Upper lobe of right lung (tissue), 1 donor: ENCODE results near the gene MAGI2. TPM values are rescaled to one million over a fixed set of nuclear protein-coding genes. Genes with fewer than 3 reads are reported as not detected.

ENCODE experiments used
- ATAC-seq: fragments of 200-7000 bp; cut with Tn5 transposase; one replicate; pipeline ENCODE4 v1.9.1; 2020; ENCODE audit warnings: mild to moderate bottlenecking, moderate library complexity
- DNase-seq: peaks from one replicate; pipeline ENCODE4 v3.0.0-alpha.2; 2020
- H3K27ac ChIP-seq: fragments of 200-600 bp; one replicate; pipeline ENCODE4 v1.8.0; 2022
- H3K27me3 ChIP-seq: fragments of 200-600 bp; one replicate; pipeline ENCODE4 v1.8.0; 2022; ENCODE audit warnings: mild to moderate bottlenecking
- H3K36me3 ChIP-seq: fragments of 200-600 bp; one replicate; pipeline ENCODE4 v1.8.0; 2022
- H3K4me1 ChIP-seq: fragments of 200-600 bp; one replicate; pipeline ENCODE4 v1.8.0; 2022
- H3K4me3 ChIP-seq: fragments of 200-600 bp; one replicate; pipeline ENCODE4 v1.8.0; 2022; ENCODE audit warnings: mild to moderate bottlenecking
- H3K9me3 ChIP-seq: fragments of 200-600 bp; one replicate; pipeline ENCODE4 v1.8.0; 2022
- intact Hi-C: fragments of 100-400 bp; cut with DNase I; formaldehyde crosslinking; loops from one replicate; pipeline ENCODE4 v1.11.0; 2022
- total RNA-seq: library from RNA; stranded (reverse); fragmentation: NEBNext Ultra II Directional; extraction: Animal tissue kit (Norgen Biotek cat#: 25700); gene quantifications from one replicate; pipeline ENCODE4 v1.2.1, GENCODE V29; 2021
- TF ChIP-seq, protein P1 (sequence below): fragments of 200-600 bp; IDR thresholded peaks from one replicate; pipeline ENCODE4 v1.8.0; 2022; ENCODE audit warnings: antibody characterized with exemption
- donor health status: DM: no; HTN: yes; CAD: no; lungs with severe emphysema.

The MAGI2 gene
- total RNA-seq, 1 donor from 2014 or later, result 12.8 TPM

DNA sequence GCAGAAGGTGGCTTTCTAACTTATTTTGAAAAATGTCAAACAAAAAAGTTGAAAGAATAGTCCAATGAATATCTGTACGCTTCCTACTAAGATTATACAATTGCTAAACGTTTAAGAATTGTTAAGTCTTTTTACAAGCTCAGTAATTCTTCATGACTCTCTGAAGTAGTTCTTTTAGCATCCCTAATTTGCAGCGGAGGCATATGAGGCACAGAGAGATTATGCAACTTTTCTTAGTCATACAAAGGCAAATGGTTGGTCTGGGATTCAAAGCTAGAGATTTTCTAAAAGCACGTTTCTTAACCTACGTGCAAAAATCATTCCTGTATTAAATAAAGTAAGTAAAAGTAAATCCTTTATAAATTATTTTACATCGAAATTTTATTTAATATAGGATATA, 254.2 kb downstream of the MAGI2 start:
- H3K27me3 ChIP-seq, result no peaks in the 10 kb centered on the region
- H3K4me1 ChIP-seq, result no peaks in the 10 kb centered on the region
- TF ChIP-seq, protein P1, sequence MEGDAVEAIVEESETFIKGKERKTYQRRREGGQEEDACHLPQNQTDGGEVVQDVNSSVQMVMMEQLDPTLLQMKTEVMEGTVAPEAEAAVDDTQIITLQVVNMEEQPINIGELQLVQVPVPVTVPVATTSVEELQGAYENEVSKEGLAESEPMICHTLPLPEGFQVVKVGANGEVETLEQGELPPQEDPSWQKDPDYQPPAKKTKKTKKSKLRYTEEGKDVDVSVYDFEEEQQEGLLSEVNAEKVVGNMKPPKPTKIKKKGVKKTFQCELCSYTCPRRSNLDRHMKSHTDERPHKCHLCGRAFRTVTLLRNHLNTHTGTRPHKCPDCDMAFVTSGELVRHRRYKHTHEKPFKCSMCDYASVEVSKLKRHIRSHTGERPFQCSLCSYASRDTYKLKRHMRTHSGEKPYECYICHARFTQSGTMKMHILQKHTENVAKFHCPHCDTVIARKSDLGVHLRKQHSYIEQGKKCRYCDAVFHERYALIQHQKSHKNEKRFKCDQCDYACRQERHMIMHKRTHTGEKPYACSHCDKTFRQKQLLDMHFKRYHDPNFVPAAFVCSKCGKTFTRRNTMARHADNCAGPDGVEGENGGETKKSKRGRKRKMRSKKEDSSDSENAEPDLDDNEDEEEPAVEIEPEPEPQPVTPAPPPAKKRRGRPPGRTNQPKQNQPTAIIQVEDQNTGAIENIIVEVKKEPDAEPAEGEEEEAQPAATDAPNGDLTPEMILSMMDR, result no peak
- intact Hi-C loops, result no loop called here
- H3K9me3 ChIP-seq, result no peaks in the 10 kb centered on the region
- no peak overlapping the region for H3K27ac ChIP-seq
- no peak overlapping the region for H3K4me3 ChIP-seq
- DNase-seq (no peak), ATAC-seq (no peak)
- H3K36me3 ChIP-seq, result no peaks in the 10 kb centered on the region

DNA sequence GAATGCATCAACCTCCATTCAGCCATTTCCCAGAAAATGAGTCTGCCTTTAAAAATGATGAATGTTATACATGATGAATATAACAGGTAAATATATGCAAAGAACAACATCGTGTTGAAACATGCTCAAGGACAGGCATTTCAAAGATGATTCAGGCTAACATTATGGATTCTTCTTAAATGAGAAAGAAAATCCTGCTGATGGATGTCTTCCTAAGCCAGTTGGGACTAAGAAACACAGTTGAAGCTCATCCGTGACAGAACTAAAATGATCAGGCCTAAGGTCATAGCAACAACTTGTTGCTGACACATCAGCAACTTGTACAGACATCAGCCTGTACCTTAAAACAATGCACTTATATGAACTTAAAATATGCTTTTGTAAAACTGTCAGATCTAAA, 267.9 kb downstream of the MAGI2 start:
- H3K4me1 ChIP-seq, result no peaks in the 10 kb centered on the region
- H3K4me3 ChIP-seq, result no peak overlapping the region
- H3K36me3 ChIP-seq, result no peaks in the 10 kb centered on the region
- H3K27ac ChIP-seq, result no peak overlapping the region
- DNase-seq, result no peak
- no peaks in the 10 kb centered on the region for H3K27me3 ChIP-seq
- H3K9me3 ChIP-seq, result no peaks in the 10 kb centered on the region
- TF ChIP-seq, protein P1, result no peak
- intact Hi-C loops, result no loop called here
- no peak for ATAC-seq

DNA sequence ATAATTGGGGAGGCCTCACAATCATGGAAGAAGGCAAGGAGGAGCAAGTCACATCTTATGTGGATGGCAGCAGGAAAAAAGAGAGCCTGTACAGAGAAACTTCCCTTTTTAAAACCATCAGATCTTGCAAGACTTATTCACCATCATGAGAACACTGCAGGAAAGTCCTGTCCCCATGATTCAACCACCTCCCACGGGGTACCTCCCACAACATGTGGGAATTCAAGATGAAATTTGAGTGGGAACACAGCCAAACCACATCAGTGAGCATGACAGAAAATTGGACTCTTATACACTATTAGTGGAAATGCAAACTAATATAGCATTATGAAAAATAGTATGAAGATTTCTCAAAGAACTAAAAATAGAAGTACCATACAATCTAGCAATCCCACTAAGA, 271.2 kb downstream of the MAGI2 start:
- H3K36me3 ChIP-seq, result no peaks in the 10 kb centered on the region
- DNase-seq, result no peak
- H3K9me3 ChIP-seq, result no peaks in the 10 kb centered on the region
- H3K27ac ChIP-seq, result no peak overlapping the region
- intact Hi-C loops, result no loop called here
- TF ChIP-seq, protein P1, result no peak
- no peaks in the 10 kb centered on the region for H3K27me3 ChIP-seq
- ATAC-seq, result no peak
- H3K4me3 ChIP-seq, result no peak overlapping the region
- H3K4me1 ChIP-seq, result no peaks in the 10 kb centered on the region

DNA sequence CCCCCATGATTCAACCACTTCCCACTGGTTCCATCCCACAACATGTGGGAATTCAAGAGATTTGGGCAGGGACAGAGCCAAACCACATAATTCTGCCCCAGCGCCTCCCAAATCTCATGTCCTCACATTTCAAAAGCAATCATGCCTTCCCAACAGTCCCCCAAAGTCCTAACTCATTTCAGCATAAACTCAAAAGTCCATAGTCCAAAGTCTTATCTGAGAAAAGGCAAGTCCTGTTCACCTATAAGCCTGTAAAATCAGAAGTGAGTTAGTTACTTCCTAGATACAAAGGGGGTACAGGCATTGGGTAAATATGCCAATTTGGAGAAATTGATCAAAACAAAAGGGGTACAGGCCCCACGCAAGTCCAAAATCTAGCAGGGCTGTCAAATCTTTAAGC, 272.9 kb downstream of the MAGI2 start:
- ATAC-seq, result no peak
- no peaks in the 10 kb centered on the region for H3K36me3 ChIP-seq
- no peak overlapping the region for H3K4me3 ChIP-seq
- H3K4me1 ChIP-seq, result no peaks in the 10 kb centered on the region
- H3K9me3 ChIP-seq, result no peaks in the 10 kb centered on the region
- intact Hi-C loops, result no loop called here
- no peaks in the 10 kb centered on the region for H3K27me3 ChIP-seq
- TF ChIP-seq, protein P1, result no peak
- H3K27ac ChIP-seq, result no peak overlapping the region
- DNase-seq, result no peak

DNA sequence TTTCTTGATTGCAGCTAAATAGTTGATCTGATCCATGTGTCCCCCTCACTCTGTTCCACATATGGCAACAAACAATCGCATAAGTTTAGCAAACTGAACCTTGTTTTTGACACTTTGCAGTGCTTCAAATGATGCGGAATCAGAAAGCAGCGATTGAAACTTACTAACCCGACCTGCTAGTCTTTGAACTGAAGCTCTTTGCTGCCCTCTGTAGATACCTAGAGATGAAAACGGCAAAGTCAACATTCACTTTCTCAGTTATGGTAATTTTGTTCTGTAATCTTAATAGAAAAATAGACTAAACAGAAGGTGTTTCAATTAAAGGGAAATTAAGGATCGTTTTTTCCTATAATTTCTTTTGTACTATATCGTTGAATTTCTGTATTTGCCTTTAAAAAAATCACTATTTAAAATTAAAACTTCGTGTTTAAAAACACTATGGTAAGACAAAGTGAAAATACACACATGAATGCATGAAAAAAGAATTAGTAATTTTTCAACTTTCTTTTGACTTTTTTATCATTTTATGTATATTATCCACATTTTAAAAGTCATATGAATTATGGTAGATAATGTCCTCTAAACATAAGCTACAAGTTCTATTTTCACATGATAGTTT, 276.5 kb downstream of the MAGI2 start:
- H3K27me3 ChIP-seq, result no peaks in the 10 kb centered on the region
- intact Hi-C loops, result no loop called here
- no peaks in the 10 kb centered on the region for H3K4me1 ChIP-seq
- no peak overlapping the region for H3K27ac ChIP-seq
- no peaks in the 10 kb centered on the region for H3K9me3 ChIP-seq
- DNase-seq (no peak), ATAC-seq (peak; percentile 72)
- H3K36me3 ChIP-seq, result no peaks in the 10 kb centered on the region
- no peak overlapping the region for H3K4me3 ChIP-seq
- TF ChIP-seq, protein P1, result peak; percentile 55

DNA sequence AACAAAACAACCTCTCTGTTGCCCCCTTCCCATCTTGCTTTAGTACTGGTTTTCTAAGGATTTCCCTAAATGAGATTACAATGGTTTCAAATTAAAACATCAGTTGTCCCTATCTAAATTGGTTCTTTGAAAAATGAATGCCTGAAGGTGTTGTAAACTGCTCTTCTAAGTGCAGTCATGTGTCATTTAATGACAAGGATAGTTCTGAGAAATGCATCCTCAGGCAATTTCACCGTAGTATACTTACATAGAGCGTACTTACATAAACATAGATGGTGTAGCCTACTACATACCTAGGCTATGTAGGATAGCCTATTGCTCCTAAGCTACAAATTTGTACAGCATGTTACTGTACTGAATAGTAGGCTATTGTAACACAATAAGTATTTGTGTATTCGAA, 278.1 kb downstream of the MAGI2 start:
- Histone ChIP-seq H3K27ac (no peak overlapping the region), H3K36me3 (no peaks in the 10 kb centered on the region), H3K9me3 (no peaks in the 10 kb centered on the region), H3K27me3 (no peaks in the 10 kb centered on the region), H3K4me3 (no peak overlapping the region), H3K4me1 (no peaks in the 10 kb centered on the region)
- intact Hi-C loops, result no loop called here
- TF ChIP-seq, protein P1, result no peak
- ATAC-seq (no peak), DNase-seq (no peak)
